ENCODE results near the gene TNFRSF6B.
"Not testable (repeated sequence)": the region's sequence is repeated elsewhere in the genome, so short reads cannot be mapped to it uniquely, and the experiment has no call there.

The TNFRSF6B gene

DNA sequence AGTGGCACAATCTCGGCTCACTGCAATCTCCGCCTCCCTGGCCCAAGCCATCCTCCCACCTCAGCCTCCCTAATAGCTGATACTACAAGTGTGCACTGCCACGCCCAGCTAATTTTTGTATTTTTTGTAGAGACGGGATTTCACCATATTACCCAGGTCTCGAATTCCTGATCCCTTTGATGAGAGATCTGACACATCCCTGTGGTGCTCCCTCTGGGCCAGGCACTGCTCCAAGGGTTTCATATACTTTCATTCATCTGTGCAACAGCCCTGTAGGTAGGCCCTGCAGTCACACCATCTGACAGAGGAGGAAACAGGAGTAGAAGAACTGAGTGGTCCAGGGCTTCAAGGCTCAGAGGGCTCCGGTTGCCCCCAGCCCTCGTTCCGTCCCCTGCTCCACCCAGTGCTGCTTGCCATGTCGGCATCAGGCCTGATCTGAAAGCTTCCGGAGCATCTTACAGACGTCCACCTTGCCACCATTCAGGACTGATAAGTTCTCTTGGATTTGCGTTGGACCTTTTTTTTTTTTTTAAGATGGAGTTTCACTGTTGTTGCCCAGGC is 14.7 kb downstream of the TNFRSF6B start:
- DNase-seq, result no peak

DNA sequence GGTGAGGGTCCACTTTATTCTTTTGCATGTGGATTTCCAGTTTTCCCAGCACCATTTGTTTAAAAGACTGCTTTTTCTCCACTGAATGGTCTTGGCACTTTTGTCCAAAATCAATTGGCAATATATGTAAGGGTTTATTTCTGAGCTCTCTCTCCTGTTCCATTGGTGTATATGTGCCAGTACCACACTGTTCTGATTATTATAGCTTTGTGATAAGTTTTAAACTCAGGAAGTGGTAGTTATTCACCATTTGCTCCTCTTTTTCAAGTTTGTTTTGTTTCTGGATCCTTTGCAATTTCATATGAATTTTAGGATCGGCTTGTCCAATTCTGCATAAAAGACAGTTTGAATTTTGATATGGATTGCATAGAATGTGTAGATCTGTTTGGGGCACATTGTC is 15.7 kb downstream of the TNFRSF6B start:
- DNase-seq, result no peak

DNA sequence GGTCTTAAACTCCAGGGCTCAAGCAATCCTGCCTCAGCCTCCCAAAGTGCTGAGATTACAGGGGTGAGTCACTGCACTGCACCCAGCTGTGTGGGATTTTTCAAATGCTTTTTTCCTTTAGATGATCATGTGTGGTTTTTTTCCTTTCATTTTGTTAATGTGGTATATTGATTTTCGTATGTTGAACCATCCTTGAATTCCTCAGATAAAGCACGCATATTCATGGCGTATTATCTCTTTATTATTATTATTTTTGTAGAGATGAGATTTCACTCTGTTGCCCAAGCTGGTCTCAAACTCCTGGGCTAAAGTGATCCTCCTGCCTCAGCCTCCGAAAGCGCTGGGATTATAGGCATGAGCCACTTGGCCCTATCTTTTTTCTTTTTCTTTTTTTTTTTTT is 18.4 kb downstream of the TNFRSF6B start:
- no peak for DNase-seq

DNA sequence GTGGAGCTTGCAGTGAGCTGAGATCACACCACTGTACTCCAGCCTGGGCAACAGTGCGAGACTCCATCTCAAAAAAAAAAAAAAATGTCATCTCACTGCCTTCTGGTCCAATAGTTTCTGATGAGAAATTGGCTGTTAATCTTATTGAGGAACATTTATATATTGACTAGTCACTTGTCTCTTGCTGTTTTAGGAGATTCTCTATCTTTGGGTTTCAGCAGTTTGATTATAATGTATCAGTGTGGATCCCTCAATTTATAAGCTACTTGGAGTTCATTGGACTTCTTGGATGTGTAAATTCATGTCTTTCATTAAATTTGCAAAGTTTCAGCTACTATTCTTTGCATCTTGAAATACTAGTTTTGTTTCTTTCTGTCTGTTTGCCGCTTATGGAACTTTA is 22.5 kb downstream of the TNFRSF6B start:
- no peak for DNase-seq

DNA sequence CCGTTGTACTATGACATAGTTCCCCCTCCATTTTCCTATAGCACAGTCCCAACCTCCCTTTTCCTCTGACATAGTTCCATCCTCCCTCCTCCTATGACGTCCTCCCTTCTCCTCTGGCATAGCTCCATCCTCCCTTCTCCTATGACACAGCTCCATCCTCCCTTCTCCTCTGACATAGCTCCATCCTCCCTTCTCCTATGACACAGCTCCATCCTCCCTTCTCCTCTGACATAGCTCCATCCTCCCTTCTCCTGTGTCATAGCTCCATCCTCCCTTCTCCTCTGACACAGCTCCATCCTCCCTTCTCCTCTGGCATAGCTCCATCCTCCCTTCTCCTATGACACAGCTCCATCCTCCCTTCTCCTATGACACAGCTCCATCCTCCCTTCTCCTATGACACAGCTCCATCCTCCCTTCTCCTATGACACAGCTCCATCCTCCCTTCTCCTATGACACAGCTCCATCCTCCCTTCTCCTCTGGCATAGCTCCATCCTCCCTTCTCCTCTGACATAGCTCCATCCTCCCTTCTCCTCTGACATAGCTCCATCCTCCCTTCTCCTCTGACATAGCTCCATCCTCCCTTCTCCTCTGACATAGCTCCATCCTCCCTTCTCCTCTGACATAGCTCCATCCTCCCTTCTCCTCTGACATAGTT is 26.6 kb downstream of the TNFRSF6B start:
- not testable (repeated sequence) for DNase-seq

DNA sequence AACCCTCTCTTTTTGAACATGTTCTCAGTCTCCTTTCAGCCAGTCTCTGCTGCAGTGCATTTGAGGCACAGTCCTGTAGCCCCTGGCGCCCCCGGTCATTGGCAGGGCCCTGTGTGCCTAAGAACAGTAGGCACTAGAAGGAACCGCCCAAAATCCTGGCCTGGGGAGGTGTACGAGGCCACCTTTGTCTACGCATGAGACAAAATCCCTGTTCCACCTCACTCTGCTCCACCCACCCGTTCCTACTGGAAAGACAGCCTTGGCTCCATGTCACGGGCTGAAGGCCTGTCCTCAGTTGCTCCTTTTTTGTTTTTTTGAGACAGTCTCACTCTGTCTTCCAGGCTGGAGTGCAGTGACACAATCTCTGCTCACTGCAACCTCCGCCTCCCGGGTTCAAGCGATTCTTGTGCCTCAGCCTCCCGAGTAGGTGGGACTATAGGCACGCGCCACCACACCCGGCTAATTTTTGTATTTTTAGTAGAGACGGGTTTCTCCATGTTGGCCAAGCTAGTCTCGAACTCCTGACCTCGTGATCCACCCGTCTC is 33.8 kb downstream of the TNFRSF6B start:
- DNase-seq, result not testable (repeated sequence)

DNA sequence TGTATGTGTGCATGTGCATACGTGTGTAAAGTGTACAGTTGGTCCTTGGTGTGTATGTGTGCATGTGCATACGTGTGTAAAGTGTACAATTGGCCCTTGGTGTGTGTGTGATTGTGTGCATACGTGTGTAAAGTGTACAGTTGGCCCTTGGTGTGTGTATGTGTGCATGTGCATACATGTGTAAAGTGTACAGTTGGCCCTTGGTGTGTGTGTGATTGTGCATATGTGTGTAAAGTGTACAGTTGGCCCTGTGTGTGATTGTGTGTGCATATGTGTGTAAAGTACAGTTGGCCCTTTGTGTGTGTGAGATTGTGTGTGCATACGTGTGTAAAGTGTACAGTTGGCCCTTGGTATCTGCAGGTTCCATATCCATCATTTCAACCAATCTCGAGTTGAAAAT is 35.0 kb downstream of the TNFRSF6B start:
- no peak for DNase-seq

DNA sequence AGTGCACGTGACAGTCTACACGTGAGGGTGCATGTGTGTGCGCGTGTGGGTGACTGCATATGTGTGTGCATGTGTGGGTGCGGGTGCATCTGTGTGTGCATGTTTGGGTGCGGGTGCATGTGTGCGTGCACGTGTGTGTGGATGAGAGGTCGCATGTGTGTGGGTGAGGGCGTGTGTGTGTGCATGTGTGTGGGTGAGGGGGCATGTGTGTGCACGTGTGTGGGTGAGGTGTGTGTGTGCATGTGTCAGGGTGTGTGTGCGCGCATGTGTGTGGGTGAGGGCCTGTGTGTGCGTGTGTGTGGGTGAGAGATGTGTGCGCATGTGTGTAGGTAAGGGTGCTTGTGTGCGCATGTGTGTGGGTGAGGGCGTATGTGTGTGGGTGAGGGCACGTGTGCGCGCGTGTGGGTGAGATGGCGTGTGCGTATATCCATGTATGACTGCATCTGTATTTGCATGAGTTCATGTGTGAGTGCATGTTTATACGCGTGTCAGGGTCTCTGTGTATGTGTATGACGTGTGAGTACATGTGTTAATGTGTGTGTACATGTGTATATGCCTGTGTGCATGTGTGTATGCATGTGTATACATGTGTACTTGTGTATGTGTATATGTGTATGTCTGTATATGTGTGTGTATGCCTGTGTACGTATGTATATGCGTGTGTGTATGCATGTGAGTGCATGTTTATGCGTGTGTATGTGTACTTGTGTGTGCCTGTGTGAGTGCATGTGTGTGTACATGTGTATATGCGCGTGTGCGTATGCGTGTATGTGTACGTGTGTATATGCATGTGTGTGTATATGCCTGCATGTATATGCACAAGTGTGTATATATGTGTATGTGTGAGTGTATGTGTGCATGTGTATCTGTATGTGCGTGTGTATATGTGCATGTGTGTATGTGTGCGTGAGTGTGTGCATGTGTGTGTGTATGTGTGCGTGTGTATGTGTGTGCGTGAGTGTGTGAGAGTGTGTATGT is 36.0 kb downstream of the TNFRSF6B start:
- no peak for DNase-seq

DNA sequence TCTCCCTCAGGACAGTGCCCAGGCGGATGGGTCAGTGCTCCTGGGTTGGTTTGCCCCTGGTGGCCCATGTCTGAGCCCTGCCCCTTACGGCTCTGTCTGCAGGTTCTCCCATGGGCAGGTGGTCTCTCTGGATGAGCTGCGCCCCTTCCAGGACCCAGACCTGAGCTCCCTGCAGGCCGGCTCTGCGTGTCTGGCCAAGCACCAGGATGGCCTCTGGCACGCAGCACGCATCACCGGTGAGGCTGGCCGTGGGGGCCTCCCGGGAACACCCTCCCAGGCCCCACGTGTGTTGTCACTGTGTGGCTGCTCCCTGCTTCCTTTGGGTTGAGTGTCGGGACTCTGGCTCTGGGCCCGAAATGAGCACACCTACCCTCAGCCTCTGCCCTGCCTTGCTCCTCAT is 36.7 kb downstream of the TNFRSF6B start:
- no peak for DNase-seq

DNA sequence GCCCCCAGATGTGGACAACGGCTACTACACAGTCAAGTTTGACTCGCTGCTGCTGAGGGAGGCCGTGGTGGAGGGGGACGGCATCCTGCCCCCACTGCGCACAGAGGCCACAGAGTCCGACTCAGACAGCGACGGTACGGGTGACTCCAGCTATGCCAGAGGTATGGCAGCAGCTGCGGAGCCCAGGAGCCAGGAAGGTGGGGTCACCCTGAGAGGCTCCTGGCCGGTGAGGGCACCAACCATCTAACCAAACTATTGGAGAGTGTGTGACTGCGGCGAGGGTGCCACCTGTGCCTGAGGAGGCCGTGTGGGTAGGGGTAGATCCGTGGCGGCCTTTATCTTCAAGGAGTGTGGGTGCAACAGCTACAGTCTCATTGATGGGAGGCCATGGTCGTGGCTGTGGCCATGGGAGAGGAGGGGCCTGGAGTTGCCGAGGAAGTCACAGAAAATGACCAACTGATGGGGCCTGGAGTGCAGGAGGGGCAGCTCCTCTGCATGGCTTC is 37.2 kb downstream of the TNFRSF6B start:
- no peak for DNase-seq

DNA sequence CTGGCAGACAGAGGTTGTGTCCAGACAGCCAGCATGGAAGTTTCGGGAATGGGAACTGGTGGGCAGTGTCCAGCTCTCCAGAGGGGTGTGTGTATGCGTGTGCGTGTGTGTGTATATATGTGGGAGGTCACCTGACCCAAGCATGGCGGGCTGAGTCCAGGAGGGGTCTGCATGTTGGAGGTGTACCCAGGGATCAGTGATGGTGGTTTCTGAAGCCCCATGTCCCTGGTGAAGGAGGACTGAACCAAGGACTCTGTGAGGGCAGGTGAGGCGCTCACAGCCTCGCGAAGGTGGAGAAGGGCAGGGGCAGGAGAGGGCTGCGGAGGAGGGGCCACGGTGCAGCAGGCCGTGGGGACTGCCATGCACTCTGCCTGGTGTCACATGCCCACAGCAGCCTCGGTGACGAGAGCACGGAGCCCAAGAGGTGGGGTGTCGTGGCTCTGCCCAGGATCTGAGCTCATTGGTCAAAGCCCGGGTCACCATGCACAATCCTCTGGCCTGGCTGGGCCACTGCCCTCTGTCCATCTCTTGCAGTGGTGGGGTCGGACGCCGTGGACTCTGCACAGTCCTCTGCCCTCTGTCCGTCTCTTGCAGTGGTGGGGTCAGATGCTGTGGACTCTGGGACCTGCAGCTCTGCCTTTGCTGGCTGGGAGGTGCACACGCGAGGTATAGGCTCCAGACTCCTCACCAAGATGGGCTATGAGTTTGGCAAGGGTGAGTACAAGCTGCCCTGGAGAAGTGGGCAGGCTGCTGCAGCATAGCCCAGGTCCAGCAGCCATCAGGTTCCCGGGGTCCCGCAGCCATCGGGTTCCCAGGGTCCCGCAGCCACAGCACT is 37.9 kb downstream of the TNFRSF6B start:
- DNase-seq, result no peak

DNA sequence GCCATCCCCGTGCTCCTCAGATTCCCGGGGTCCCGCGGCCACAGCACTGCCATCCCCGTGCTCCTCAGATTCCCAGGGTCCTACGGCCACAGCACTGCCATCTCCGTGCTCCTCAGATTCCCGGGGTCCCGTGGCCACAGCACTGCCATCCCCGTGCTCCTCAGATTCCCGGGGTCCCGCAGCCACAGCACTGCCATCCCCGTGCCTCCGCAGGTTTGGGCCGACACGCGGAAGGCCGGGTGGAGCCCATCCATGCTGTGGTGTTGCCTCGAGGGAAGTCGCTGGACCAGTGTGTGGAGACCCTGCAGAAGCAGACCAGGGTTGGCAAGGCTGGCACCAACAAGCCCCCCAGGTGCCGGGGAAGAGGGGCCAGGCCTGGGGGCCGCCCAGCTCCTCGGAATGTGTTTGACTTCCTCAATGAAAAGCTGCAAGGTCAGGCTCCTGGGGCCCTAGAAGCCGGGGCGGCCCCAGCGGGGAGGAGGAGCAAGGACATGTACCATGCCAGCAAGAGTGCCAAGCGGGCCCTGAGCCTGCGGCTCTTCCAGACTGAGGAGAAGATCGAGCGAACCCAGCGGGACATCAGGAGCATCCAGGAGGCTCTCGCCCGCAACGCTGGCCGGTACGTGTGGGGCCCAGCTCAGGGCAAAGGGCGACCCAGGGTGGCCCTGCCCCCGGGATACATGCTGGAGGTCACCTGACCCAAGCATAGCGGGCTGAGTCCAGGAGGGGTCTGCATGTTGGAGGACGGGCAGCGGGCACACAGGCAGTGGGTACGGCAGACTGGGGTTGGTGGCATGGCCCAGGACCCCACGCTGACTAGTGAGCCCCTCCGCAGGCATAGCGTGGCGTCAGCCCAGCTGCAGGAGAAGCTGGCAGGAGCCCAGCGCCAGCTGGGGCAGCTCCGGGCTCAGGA is 38.8 kb downstream of the TNFRSF6B start:
- no peak for DNase-seq

DNA sequence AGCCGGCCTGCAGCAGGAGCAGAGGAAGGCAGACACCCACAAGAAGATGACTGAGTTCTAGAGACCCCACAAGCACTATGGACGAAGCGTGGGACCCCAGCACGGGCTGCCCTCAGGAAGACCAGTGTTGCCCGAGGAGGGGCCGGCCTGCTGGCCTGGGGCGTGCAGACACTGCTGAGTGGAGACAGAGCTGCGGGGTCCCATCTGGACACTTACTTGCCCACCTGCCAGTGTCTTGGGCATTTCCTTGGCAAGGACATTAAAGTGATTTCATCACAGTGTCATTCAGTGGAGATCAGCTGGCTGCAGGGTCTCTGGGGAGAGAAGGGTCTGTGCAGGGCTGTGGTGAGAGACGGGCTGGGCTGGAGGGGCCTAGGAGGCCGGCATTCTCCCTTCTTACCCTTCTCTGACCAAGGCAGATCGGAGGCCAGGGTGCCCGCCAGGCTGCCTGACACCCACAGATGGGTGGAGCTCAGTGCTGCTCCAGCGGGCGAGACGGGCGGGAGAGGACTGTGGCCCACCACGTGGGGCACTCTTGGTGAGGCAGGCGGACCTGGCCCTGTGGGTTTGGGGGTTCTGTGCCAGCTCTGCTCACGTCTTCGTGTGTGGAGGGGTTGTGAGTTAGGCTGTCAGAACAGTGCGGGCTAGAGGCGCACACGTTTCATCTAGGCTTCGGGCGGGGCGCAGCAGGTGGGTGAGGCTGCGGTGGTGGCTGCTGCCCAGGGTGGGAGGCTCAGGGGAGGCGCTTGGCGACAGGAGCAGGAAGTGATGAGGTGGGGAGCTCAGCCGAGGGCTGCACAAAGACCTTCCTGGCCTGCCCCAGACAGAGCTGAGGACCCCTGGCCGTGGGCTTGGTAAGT is 39.6 kb downstream of the TNFRSF6B start, which contains the start of gene LIME1:
TSS of gene LIME1 (plus strand) at position 806 of the 860 bp plus-strand sequence. CDS start 886 bp downstream, outside the sequence.
- no peak for DNase-seq

DNA sequence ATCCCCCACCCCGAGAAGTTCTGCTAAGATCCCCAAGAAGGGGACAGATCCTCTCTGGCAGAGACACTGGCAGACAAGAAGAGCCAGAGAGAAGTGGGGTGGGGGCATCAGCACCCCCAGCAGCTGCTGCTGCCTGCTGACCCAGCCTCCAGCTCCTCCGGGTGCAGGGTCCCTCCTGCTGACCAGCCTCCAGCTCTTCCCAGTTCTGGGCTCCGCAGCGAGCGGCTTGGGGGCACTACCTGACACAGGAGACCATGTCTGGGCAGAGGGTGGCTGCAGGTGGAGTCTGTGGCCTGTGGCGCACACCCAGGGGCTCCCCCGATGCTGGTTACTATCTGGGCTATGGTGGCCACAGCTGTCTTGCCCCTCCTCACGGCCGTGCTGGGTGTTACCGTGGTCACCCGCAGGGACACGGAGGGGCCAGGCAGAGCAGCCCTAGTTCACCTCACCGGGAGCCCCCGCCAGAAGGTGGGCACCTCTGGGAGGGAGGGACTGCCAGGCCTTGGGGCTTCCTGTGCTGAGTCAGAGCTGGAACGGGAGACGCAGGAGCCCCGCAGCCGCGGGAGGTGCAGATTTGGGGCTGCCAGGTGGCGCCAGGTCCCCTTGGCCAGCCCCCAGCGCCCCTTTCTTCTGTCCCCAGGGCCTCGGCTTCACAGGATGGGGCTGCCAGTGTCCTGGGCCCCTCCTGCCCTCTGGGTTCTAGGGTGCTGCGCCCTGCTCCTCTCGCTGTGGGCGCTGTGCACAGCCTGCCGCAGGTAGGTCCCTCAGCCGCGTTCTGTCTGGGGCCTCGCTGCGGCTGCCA is 40.6 kb downstream of the TNFRSF6B start:
- no peak for DNase-seq

DNA sequence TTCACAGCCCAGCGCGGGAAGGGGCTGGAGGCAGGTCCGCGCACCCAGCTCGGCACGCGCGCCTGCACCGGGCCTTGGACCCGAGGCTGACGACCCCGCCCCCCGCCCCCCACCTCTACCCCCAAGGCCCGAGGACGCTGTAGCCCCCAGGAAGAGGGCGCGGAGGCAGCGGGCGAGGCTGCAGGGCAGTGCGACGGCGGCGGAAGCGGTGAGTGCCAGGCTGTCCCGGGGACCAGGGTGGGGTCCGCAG is 41.2 kb downstream of the TNFRSF6B start:
- DNase-seq, result no peak

DNA sequence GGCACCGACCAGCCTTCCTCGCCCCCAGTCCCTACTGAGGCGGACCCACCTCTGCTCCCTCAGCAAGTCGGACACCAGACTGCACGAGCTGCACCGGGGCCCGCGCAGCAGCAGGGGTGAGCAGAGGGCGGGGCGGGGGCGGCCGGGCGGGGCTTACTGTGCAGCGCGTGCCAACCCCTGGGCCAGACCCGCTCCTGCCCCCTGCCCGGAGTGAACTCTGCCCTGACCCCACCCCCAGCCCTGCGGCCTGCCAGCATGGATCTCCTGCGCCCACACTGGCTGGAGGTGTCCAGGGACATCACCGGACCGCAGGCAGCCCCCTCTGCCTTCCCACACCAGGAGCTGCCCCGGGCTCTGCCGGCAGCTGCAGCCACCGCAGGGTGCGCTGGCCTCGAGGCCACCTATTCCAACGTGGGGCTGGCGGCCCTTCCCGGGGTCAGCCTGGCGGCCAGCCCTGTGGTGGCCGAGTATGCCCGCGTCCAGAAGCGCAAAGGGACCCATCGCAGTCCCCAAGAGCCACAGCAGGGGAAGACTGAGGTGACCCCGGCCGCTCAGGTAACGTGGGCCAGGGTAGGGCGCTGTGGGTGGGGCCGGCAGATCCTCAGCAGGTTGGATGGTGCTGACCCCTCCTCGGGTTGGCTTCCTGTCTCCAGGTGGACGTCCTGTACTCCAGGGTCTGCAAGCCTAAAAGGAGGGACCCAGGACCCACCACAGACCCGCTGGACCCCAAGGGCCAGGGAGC is 41.7 kb downstream of the TNFRSF6B start:
- no peak for DNase-seq

DNA sequence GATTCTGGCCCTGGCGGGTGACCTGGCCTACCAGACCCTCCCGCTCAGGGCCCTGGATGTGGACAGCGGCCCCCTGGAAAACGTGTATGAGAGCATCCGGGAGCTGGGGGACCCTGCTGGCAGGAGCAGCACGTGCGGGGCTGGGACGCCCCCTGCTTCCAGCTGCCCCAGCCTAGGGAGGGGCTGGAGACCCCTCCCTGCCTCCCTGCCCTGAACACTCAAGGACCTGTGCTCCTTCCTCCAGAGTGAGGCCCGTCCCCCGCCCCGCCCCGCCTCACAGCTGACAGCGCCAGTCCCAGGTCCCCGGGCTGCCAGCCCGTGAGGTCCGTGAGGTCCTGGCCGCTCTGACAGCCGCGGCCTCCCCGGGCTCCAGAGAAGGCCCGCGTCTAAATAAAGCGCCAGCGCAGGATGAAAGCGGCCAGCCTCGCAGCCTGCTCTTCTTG is 42.3 kb downstream of the TNFRSF6B start:
- DNase-seq, result peak; percentile 58

All from NCI-H82 (cell line).